ENCODE measurements around the gene FMN2.

Gene FMN2

DNA sequence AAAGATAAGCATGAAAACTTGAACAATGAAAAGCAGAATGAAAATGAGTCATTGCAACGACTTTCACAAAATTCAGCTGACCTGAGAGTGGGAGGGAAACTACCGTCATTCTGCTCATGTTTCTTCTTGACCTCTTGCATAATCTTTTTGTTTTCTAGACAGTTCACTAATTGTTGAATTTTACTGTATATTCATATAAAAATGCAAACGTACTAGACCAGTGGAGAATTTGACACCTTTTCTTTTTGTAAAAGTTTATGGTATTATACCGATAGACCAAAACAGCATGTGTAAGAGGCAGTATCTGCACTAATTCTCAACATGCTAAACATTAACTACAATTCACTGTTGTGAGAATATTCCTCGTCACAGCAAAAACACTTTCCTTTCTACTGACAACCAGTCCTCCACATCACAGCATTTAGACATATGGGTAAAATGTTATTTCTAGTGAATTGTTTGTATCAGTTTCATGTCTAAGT is 382.5 kb downstream of the FMN2 start:
- H3K4me3 ChIP-seq (ENCODE audit: low read depth, low read length), result no peak overlapping the region

GRCh38 chr1:240475832-240476231 is 384.1 kb downstream of the FMN2 start:
- no peak overlapping the region for H3K4me3 ChIP-seq (ENCODE audit: low read depth, low read length)

DNA sequence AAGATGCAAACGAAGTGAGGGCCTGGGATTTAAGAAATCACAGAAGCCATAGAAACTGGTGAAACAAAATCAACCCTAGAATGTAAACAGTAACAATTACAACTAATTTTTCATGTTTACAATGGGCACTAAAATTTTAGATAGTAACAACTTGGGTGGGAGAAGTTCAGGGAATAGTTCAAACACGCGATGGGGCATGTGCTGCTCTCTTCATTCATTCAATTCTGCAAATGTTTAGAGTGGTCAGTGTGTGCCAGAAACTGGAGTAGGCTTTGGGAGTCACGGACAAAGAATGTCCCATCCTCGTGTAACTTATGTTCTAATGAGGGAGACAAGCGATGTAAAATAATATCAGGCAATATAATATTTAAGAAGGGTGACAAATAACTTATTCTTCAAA is 386.9 kb downstream of the FMN2 start:
- no peak overlapping the region for H3K4me3 ChIP-seq (ENCODE audit: low read depth, low read length)

GRCh38 chr1:240484804-240485443 is 393.2 kb downstream of the FMN2 start:
- H3K4me3 ChIP-seq (ENCODE audit: low read depth, low read length), result no peak overlapping the region

DNA sequence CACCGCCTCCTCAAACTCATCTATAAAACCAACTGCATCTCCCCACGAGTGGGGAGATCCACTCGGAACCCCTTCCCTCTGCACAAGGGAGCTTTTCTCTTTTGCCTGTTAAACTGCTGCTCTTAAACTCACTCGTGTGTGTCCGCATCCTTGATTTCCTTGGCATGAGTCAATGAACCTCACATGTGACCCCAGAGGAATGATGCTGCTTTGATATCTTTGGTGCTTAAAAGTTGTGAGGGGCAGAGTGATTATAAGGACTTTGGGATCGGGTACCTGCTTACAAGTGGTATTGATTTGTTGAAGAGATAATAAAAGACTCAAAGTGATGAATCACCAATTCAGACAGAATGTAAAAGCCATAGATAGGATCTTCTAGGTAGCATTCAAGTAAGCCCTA is 394.9 kb downstream of the FMN2 start:
- no peak overlapping the region for H3K4me3 ChIP-seq (ENCODE audit: low read depth, low read length)

DNA sequence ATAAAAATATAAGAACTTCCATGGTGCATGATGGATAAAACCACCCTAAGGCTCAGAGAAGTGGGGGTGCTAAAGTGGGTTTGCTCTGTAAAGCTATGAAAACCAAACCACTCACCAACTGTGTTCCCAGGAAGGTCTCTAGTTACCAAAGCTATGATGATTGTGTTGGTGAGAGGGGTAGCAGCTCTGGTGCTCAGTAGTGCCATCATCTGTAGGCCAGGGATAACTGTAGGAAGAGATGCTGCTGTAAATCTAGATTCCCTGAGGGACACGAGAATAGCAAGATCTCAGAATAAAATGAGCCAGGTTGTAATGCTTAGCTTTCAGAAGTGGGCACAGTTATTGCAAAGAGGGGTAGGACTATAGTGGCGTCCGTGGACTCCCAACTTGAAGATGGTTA is 395.8 kb downstream of the FMN2 start:
- no peak overlapping the region for H3K4me3 ChIP-seq (ENCODE audit: low read depth, low read length)

DNA sequence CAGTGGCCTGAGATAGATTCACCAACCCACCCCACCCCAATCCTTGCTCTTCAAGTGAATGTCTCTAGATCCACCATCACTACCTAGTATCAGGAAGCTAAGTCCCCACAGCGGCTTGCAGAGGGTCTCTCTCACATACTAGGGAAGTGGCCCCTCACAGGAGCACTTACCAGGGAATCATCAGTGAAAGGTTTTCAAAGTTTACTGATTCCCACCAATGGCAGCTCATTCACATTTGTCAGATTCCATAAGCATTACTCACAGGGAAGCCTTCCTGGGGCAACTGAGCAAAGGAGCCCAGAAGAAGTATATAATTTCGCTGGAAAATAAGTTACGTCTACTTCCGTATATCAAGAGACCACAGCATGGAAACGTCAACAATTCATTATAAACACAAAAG is 399.5 kb downstream of the FMN2 start:
- H3K4me3 ChIP-seq (ENCODE audit: low read depth, low read length), result no peak overlapping the region

DNA sequence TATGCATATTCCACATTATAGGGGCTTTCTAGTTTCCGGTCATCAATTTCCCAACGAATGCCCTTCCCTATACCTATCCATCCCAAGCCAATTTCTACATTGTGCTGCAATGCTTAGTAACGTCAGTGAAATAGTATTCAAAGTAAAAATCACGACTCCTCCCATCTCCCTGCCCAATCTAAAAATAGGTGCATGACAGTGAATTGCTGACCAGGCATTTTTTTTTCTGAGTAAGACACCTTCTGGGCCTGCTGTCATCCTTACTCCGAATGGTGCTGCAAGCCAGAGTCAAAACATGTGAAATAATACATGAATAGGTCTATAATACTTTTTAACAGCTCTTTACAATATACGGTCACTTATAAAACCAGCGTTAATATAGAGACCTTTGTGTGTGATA is 400.1 kb downstream of the FMN2 start:
- no peak overlapping the region for H3K4me3 ChIP-seq (ENCODE audit: low read depth, low read length)

- peak overlapping the region; percentile 4 for H3K4me3 ChIP-seq (ENCODE audit: low read depth, low read length)
Observed at GRCh38 chr1:240492832-240493440, 401.3 kb downstream of the FMN2 start.

DNA sequence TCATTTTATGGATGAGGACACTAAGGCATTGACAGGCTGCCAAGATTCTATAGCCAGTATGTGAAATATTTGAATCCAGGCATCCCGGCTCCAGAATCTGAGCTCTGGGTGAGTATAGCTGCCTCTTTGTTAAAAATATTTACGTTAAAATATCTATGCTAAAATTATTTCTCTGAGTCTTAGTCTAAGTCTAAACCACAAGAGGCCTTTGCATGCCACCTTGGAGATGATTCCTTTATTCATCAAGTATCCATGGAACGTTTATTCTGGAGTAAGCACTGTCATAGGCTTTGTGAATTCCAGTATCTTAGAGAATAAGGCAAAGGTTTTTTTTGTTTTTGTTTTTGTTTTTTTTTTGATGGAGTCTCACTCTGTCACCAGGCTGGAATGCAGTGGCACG is 403.9 kb downstream of the FMN2 start:
- no peak overlapping the region for H3K4me3 ChIP-seq (ENCODE audit: low read depth, low read length)

DNA sequence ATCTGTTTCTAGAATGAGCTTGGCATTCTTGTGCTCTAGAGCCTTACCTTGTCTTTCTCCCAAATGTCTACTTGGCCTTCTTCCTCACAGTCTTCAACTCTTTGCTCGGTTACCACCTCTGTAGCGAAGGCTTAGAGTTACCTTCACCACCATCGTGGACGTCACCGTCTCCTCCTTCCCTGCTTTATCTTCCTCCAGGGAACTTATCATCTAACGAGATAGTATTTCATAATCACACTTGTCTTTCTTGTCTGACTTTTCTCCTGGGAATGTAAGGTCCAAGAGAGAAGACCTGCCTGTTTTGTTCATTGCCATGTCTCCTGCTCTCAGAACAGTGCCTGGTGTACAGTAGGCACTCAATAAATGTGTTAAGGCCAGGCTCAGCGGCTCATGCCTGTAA is 404.7 kb downstream of the FMN2 start:
- no peak overlapping the region for H3K4me3 ChIP-seq (ENCODE audit: low read depth, low read length)

DNA sequence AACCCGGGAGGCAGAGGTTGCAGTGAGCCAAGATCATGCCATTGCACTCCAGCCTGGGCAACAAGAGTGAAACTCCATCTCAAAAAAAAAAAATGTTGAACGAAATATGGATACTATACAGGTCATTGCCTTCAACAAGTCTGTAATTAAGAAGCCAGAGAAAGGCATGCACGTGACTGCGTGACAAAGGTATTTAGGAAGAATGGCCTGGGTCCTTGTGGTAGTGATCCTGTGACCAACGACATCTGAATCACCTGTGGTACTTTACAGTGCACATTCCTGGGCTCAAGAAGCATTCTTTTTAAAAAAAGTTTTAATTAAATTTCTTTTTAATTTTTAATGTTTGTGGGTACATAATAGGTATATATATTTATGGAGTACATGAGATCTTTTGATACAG is 405.3 kb downstream of the FMN2 start:
- H3K4me3 ChIP-seq (ENCODE audit: low read depth, low read length), result no peak overlapping the region

- no peak overlapping the region for H3K4me3 ChIP-seq (ENCODE audit: low read depth, low read length)
Observed at GRCh38 chr1:240497908-240498307, 406.2 kb downstream of the FMN2 start.

GRCh38 chr1:240498335-240498734 is 406.7 kb downstream of the FMN2 start:
- no peak overlapping the region for H3K4me3 ChIP-seq (ENCODE audit: low read depth, low read length)

DNA sequence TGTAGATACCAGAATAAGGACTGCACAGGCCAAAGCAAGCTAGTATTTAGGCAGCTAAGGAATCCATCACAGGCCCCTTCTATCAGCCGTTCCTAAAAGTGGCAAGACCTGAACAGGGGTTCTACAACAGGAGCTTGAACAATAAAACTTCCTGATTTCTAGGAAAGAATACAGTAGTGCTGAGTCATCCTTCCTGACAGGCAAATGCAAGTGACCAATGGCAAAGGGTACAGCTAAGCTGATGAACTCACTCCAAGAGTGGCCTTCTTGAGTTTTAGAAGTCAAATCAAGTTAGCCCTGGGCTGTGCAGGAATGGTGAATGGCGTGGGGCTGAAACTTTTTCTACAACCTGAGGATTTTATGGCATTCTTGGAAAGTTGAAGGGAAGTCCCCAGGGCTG is 407.3 kb downstream of the FMN2 start:
- no peak overlapping the region for H3K4me3 ChIP-seq (ENCODE audit: low read depth, low read length)

GRCh38 chr1:240500647-240501046 is 409.0 kb downstream of the FMN2 start:
- H3K4me3 ChIP-seq (ENCODE audit: low read depth, low read length), result no peak overlapping the region

- H3K4me3 ChIP-seq (ENCODE audit: low read depth, low read length), result no peak overlapping the region
Observed at GRCh38 chr1:240501115-240501514, 409.4 kb downstream of the FMN2 start.

- H3K4me3 ChIP-seq (ENCODE audit: low read depth, low read length), result no peak overlapping the region
Observed at GRCh38 chr1:240503036-240503435, 411.4 kb downstream of the FMN2 start.

DNA sequence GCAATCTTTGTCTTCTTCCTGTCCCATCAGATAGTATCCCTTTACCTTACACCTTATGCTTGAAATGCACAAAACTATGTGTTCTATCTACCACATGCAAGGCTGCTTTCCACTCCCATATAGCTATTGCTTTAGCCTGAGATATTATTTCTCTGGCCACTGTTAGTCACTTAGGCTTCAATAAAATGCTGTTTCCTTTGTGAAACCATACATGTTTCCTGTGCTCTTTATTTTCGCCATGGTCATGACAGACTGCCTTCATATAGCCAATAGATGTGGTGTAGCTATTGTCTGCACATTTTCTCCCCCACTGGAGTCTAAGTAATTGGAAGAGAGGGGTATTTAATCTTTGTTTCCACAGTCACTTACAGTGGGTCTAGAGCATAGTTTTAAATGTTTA is 411.9 kb downstream of the FMN2 start:
- no peak overlapping the region for H3K4me3 ChIP-seq (ENCODE audit: low read depth, low read length)

- H3K4me3 ChIP-seq (ENCODE audit: low read depth, low read length), result no peak overlapping the region
Observed at GRCh38 chr1:240506176-240506575, 414.5 kb downstream of the FMN2 start.

- H3K4me3 ChIP-seq (ENCODE audit: low read depth, low read length), result no peak overlapping the region
Observed at GRCh38 chr1:240508201-240508600, 416.5 kb downstream of the FMN2 start.

- H3K4me3 ChIP-seq (ENCODE audit: low read depth, low read length), result no peak overlapping the region
Observed at GRCh38 chr1:240508950-240509349, 417.3 kb downstream of the FMN2 start.

GRCh38 chr1:240511789-240512188 is 420.1 kb downstream of the FMN2 start:
- H3K4me3 ChIP-seq (ENCODE audit: low read depth, low read length), result no peak overlapping the region
